Stimulated activated CD4-positive, alpha-beta T cell treated with anti-CD3 and anti-CD28 coated beads, TNF-alpha, amount 100 ng/mL, for 4 hours (primary cell): ENCODE data around the gene AK4.
"Not testable (repeated sequence)": the region's sequence is repeated elsewhere in the genome, so short reads cannot be mapped to it uniquely, and the experiment has no call there.

Experiments
- DNase-seq, 3 experiments: peaks; one replicate each; pipeline ENCODE4 v3.0.0-alpha.2; 2020; ENCODE audit warnings: low read depth in 3 of 3

The AK4 gene

GRCh38 chr1:65148178-65148547 is at the start of gene AK4:
TSS of gene AK4 (plus strand) at chr1:65148203. CDS start at chr1:65148408, 205 bp downstream.
- DNase-seq, result not testable (repeated sequence)

GRCh38 chr1:65103807-65104206 is 44.2 kb upstream of the AK4 start:
- DNase-seq, result no peak

GRCh38 chr1:65104854-65105534 is 43.0 kb upstream of the AK4 start:
- DNase-seq, result no peak

GRCh38 chr1:65105596-65105995 is 42.4 kb upstream of the AK4 start:
- DNase-seq, result no peak

GRCh38 chr1:65108025-65108642 is 39.9 kb upstream of the AK4 start:
- no peak for DNase-seq

- no peak for DNase-seq
Measured at GRCh38 chr1:65109487-65109886, 38.5 kb upstream of the AK4 start.

GRCh38 chr1:65112811-65113210 is 35.2 kb upstream of the AK4 start:
- no peak for DNase-seq

- no peak for DNase-seq
Measured at GRCh38 chr1:65113298-65113697, 34.7 kb upstream of the AK4 start.

GRCh38 chr1:65114322-65114721 is 33.7 kb upstream of the AK4 start:
- DNase-seq, result no peak

- no peak for DNase-seq
Measured at GRCh38 chr1:65119951-65120350, 28.1 kb upstream of the AK4 start.

GRCh38 chr1:65129104-65129503 is 18.9 kb upstream of the AK4 start:
- not testable (repeated sequence) for DNase-seq

GRCh38 chr1:65138524-65138923 is 9.5 kb upstream of the AK4 start:
- DNase-seq, result no peak

GRCh38 chr1:65139793-65140192 is 8.2 kb upstream of the AK4 start:
- not testable (repeated sequence) for DNase-seq

- DNase-seq, result no peak
Measured at GRCh38 chr1:65141394-65141793, 6.6 kb upstream of the AK4 start.

- DNase-seq, result no peak
Measured at GRCh38 chr1:65141918-65142317, 6.1 kb upstream of the AK4 start.

GRCh38 chr1:65143112-65143658 is 4.8 kb upstream of the AK4 start:
- DNase-seq, result not testable (repeated sequence)

GRCh38 chr1:65146908-65147423 is 1.0 kb upstream of the AK4 start:
- DNase-seq, result no peak

- peak in 1 of 3 experiments; percentile 11 for DNase-seq
Measured at GRCh38 chr1:65147424-65148177, 402 bp upstream of the AK4 start.

GRCh38 chr1:65148548-65149350 is 746 bp downstream of the AK4 start:
- DNase-seq, result peak in 2 of 3 experiments; percentile 9 to 21

- DNase-seq, result no peak
Measured at GRCh38 chr1:65149351-65150107, 1.5 kb downstream of the AK4 start.

- no peak for DNase-seq
Measured at GRCh38 chr1:65150108-65150463, 2.1 kb downstream of the AK4 start.
